Mammary epithelial cell (primary cell): ENCODE results near the gene GNAS.

Experiments used
- EZH2 ChIP-seq: IDR thresholded peaks from 2 replicates; pipeline ENCODE4 v1.6.1; 2012; ENCODE audit warnings: low read length, inconsistent platforms, borderline replicate concordance
- TF ChIP-seq, protein P1 (sequence below), 2 donors: IDR thresholded peaks in 1 of 2; conservative IDR thresholded peaks in 1 of 2; 2 replicates each; pipeline ENCODE4 v1.5.1; 2011 to 2012; ENCODE audit warnings: inconsistent platforms in 2 of 2, low read length in 2 of 2, mild to moderate bottlenecking in 2 of 2, control low read depth in 1 of 2, low read depth in 1 of 2; ENCODE audit not compliant: insufficient read depth in 1 of 2; ENCODE audit errors: extremely low read depth in 1 of 2

DNA sequence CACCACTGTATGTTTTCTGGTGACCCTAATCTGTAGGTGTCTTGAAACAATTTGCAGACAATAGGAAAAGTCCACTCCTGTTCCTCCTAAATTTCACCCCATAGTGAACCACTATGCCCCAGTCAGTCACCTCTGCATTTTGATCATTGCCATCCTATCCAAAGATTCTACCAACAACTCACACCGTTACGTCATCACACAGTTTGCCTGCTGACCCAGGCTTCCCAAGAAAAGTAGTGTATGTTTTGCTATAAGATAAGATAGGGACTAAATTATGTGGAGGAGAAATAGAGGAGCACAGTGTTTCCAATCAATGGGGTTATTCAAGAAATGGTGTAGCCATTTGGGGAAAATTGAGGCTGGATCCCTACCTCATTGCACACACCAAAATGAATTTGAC, 58.8 kb downstream of the GNAS start:
- TF ChIP-seq, protein P1, sequence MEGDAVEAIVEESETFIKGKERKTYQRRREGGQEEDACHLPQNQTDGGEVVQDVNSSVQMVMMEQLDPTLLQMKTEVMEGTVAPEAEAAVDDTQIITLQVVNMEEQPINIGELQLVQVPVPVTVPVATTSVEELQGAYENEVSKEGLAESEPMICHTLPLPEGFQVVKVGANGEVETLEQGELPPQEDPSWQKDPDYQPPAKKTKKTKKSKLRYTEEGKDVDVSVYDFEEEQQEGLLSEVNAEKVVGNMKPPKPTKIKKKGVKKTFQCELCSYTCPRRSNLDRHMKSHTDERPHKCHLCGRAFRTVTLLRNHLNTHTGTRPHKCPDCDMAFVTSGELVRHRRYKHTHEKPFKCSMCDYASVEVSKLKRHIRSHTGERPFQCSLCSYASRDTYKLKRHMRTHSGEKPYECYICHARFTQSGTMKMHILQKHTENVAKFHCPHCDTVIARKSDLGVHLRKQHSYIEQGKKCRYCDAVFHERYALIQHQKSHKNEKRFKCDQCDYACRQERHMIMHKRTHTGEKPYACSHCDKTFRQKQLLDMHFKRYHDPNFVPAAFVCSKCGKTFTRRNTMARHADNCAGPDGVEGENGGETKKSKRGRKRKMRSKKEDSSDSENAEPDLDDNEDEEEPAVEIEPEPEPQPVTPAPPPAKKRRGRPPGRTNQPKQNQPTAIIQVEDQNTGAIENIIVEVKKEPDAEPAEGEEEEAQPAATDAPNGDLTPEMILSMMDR (conservative IDR thresholded peaks at IDR 0.05 in 1 of 2, IDR thresholded peaks at IDR 0.05 in 1 of 2; ENCODE audit: extremely low read depth in 1 of 2, insufficient read depth in 1 of 2, low read depth in 1 of 2, low read length in 2 of 2), result no peak
- TF ChIP-seq EZH2, result no peak
